HG03064 (cell line): ENCODE results near the gene ASTN2.

Source experiments
- ATAC-seq: cut with Tn5 transposase; IDR thresholded peaks from one replicate; pipeline ENCODE4 v1.9.1; 2021; ENCODE audit warnings: low read depth; ENCODE audit not compliant: unreplicated experiment

Gene ASTN2

GRCh38 chr9:117305454-117305853 lies 109.4 kb downstream of the ASTN2 start:
- ATAC-seq, result no peak

- ATAC-seq, result no peak
These were observed 110.3 kb downstream of the ASTN2 start for GRCh38 chr9:117304549-117304948.

- no peak for ATAC-seq
These were observed 111.1 kb downstream of the ASTN2 start for GRCh38 chr9:117303643-117304230.

- ATAC-seq, result no peak
These were observed 112.4 kb downstream of the ASTN2 start for GRCh38 chr9:117302487-117302886.

- no peak for ATAC-seq
These were observed 114.3 kb downstream of the ASTN2 start for GRCh38 chr9:117300371-117301110.

GRCh38 chr9:117296453-117296852 lies 118.4 kb downstream of the ASTN2 start:
- no peak for ATAC-seq

GRCh38 chr9:117293206-117294114 lies 121.4 kb downstream of the ASTN2 start:
- no peak for ATAC-seq

GRCh38 chr9:117290856-117291622 lies 123.8 kb downstream of the ASTN2 start:
- ATAC-seq, result no peak

GRCh38 chr9:117290306-117290840 lies 124.5 kb downstream of the ASTN2 start:
- no peak for ATAC-seq

GRCh38 chr9:117286245-117286644 lies 128.6 kb downstream of the ASTN2 start:
- ATAC-seq, result no peak

GRCh38 chr9:117284414-117284813 lies 130.4 kb downstream of the ASTN2 start:
- ATAC-seq, result no peak

- ATAC-seq, result no peak
These were observed 132.3 kb downstream of the ASTN2 start for GRCh38 chr9:117282541-117282940.

GRCh38 chr9:117278471-117279035 lies 136.3 kb downstream of the ASTN2 start:
- no peak for ATAC-seq

- ATAC-seq, result no peak
These were observed 136.8 kb downstream of the ASTN2 start for GRCh38 chr9:117278020-117278419.

GRCh38 chr9:117276444-117276843 lies 138.4 kb downstream of the ASTN2 start:
- ATAC-seq, result no peak

GRCh38 chr9:117273612-117274011 lies 141.2 kb downstream of the ASTN2 start:
- no peak for ATAC-seq

GRCh38 chr9:117268847-117269446 lies 145.9 kb downstream of the ASTN2 start:
- no peak for ATAC-seq

- no peak for ATAC-seq
These were observed 147.9 kb downstream of the ASTN2 start for GRCh38 chr9:117266855-117267497.

- no peak for ATAC-seq
These were observed 149.6 kb downstream of the ASTN2 start for GRCh38 chr9:117265253-117265652.
